Brain microvascular endothelial cell (primary cell): Measurements from ENCODE around the gene ADAM30.

Experiments
- DNase-seq: peaks from one replicate; pipeline ENCODE4 v3.0.0-alpha.2; 2020
- H3K27ac ChIP-seq: fragments of 250-450 bp; sonication (Bioruptor Pico); 2 replicates; pipeline ENCODE4 v1.5.1; 2020; ENCODE audit warnings: mild to moderate bottlenecking, moderate library complexity
- H3K27me3 ChIP-seq: fragments of 250-450 bp; sonication (Bioruptor Pico); replicated peaks from 2 replicates; pipeline ENCODE4 v1.5.1; 2020; ENCODE audit warnings: mild to moderate bottlenecking
- H3K36me3 ChIP-seq: fragments of 250-450 bp; sonication (Bioruptor Pico); replicated peaks from 2 replicates; pipeline ENCODE4 v1.5.1; 2020; ENCODE audit warnings: mild to moderate bottlenecking
- H3K4me3 ChIP-seq: 2 replicates; pipeline ENCODE4 v1.5.1; 2011; ENCODE audit warnings: low read depth, mild to moderate bottlenecking, control low read depth, low read length, moderate library complexity
- in situ Hi-C: cut with HindIII; loops from 2 replicates; pipeline ENCODE4 v1.10.0; 2017; ENCODE audit warnings: low sequenced_read_pairs, low pct_ligation_motif_present
- TF ChIP-seq, protein P1 (sequence below): IDR thresholded peaks from 2 replicates; pipeline ENCODE4 v1.5.1; 2011; ENCODE audit warnings: low read depth, mild to moderate bottlenecking, moderate library complexity, low read length, control low read depth, inconsistent platforms; ENCODE audit errors: missing control alignments

Gene ADAM30

DNA sequence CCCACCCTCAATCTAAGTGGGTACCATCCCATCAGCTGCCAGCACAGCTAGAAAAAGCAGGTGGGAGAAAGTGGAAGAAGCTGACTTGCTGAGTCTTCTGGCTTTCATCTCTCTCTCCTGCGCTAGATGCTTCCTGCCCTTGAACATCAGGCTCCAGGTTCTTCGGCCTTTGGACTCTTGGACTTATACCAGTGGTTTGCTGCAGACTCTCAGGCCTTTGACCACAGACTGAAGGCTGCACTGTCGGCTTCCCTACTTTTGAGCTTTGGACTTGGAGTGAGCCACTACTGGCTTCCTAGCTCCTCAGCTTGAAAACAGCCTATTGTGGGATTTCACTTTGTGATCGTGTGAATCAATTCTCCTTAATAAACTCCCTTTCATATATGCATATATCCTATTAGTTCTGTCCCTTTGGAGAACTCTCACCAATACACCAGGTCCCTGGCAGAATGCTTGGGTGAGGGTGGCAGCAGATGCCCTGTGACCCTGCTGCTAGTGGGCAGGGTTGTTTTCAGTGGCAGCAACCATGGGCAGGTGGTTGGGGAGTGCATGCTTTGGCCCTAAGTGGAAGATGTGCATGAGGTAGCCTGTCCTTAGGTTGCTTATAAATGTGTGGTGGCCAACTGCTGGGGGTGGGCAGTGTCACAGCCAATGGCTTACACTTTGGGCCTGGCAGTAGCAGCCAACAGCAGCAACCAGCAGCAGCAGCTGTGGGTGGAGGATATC, 10.8 kb upstream of the ADAM30 start:
- TF ChIP-seq, protein P1, sequence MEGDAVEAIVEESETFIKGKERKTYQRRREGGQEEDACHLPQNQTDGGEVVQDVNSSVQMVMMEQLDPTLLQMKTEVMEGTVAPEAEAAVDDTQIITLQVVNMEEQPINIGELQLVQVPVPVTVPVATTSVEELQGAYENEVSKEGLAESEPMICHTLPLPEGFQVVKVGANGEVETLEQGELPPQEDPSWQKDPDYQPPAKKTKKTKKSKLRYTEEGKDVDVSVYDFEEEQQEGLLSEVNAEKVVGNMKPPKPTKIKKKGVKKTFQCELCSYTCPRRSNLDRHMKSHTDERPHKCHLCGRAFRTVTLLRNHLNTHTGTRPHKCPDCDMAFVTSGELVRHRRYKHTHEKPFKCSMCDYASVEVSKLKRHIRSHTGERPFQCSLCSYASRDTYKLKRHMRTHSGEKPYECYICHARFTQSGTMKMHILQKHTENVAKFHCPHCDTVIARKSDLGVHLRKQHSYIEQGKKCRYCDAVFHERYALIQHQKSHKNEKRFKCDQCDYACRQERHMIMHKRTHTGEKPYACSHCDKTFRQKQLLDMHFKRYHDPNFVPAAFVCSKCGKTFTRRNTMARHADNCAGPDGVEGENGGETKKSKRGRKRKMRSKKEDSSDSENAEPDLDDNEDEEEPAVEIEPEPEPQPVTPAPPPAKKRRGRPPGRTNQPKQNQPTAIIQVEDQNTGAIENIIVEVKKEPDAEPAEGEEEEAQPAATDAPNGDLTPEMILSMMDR: no peak
- in situ Hi-C loops: no loop called here
- no peak overlapping the region for H3K27ac ChIP-seq
- DNase-seq: no peak
- H3K36me3 ChIP-seq: peaks cover 4% of the 10 kb centered on the region
- H3K4me3 ChIP-seq: no peak overlapping the region
- H3K27me3 ChIP-seq: no peaks in the 10 kb centered on the region

- no peak overlapping the region for H3K27ac ChIP-seq
- DNase-seq: no peak
- no peaks in the 10 kb centered on the region for H3K36me3 ChIP-seq
- no peak overlapping the region for H3K4me3 ChIP-seq
- TF ChIP-seq, protein P1: no peak
- in situ Hi-C loops: no loop called here
- H3K27me3 ChIP-seq: no peaks in the 10 kb centered on the region
Measured at GRCh38 chr1:119903443-119903835, 7.1 kb upstream of the ADAM30 start.

DNA sequence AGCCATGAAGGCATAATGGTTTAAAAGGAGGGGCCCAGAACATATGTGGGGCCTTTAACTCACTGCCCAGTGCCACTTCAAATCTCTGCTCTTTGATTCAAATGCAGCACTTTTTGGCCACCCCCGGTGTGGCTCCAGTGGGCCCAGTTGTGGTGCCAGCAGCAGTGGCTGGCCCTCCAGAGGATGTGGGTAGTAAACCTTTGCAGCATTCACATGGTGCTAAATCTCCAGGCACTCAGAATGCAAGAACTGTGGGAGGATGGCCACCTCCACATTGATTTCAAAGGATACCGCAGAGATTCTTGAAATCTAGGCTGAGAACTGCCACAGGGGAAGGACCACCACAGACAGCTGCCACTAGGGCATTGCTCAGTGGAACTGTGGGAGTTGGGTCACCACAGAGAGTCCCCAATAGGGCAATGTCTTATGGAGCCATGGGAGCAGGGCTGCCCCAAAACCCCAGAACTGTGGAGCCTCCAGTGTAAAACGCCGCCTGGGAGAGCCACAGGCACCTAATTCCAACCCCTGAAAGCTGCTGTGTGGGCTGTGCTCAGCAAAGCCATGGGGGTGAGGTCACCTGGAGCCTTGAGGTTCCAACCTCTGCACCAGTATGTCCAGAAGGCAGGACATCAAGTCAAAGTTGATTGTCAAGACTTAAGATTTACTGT, 6.6 kb upstream of the ADAM30 start:
- Histone ChIP-seq H3K36me3 (no peaks in the 10 kb centered on the region), H3K27ac (no peak overlapping the region), H3K4me3 (no peak overlapping the region), H3K27me3 (no peaks in the 10 kb centered on the region)
- no peak for DNase-seq
- TF ChIP-seq, protein P1: no peak
- in situ Hi-C loops: no loop called here

- DNase-seq: no peak
- Histone ChIP-seq H3K27me3 (no peaks in the 10 kb centered on the region), H3K4me3 (no peak overlapping the region), H3K27ac (no peak overlapping the region), H3K36me3 (no peaks in the 10 kb centered on the region)
- TF ChIP-seq, protein P1: no peak
- in situ Hi-C loops: no loop called here
Measured at GRCh38 chr1:119898981-119899720, 2.8 kb upstream of the ADAM30 start.

GRCh38 chr1:119898530-119898929, 2.2 kb upstream of the ADAM30 start:
- H3K36me3 ChIP-seq: no peaks in the 10 kb centered on the region
- H3K4me3 ChIP-seq: no peak overlapping the region
- TF ChIP-seq, protein P1: no peak
- H3K27ac ChIP-seq: no peak overlapping the region
- DNase-seq: no peak
- in situ Hi-C loops: no loop called here
- no peaks in the 10 kb centered on the region for H3K27me3 ChIP-seq
